Measurements from ENCODE around the gene FHAD1.

DNA sequence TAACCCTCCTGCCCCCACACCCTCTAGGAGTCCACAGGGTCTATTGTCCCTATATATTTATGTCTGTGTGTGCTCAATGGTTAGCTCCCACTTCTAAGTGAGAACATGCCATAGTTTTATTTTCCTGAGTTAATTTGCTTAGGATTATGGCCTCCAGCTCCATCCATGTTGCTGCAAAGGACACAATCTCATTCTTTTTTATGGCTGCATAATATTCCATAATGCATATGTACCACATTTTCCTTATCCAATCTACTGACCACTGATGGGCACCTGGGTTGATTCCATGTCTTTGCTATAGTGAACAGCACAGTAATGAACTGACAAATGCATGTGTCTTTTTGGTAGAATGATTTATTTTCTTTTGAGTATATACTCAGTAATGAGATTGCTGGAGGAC lies 13.3 kb upstream of the FHAD1 start:
- TF ChIP-seq, protein P1, sequence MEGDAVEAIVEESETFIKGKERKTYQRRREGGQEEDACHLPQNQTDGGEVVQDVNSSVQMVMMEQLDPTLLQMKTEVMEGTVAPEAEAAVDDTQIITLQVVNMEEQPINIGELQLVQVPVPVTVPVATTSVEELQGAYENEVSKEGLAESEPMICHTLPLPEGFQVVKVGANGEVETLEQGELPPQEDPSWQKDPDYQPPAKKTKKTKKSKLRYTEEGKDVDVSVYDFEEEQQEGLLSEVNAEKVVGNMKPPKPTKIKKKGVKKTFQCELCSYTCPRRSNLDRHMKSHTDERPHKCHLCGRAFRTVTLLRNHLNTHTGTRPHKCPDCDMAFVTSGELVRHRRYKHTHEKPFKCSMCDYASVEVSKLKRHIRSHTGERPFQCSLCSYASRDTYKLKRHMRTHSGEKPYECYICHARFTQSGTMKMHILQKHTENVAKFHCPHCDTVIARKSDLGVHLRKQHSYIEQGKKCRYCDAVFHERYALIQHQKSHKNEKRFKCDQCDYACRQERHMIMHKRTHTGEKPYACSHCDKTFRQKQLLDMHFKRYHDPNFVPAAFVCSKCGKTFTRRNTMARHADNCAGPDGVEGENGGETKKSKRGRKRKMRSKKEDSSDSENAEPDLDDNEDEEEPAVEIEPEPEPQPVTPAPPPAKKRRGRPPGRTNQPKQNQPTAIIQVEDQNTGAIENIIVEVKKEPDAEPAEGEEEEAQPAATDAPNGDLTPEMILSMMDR (IDR thresholded peaks at IDR 0.05), result no peak
- TF ChIP-seq POLR2AphosphoS5 (IDR thresholded peaks at IDR 0.05), result no peak

All from prostate gland (tissue), 2 donors.